HG03442 (cell line): ENCODE data around the gene HECTD4.

Experiments
- ATAC-seq: cut with Tn5 transposase; IDR thresholded peaks from one replicate; pipeline ENCODE4 v1.9.1; 2021; ENCODE audit warnings: mild to moderate bottlenecking, moderate library complexity; ENCODE audit not compliant: unreplicated experiment

Gene HECTD4

GRCh38 chr12:112217647-112218046 lies 164.6 kb downstream of the HECTD4 start:
- ATAC-seq = no peak

GRCh38 chr12:112216223-112216622 lies 166.0 kb downstream of the HECTD4 start:
- ATAC-seq = no peak

GRCh38 chr12:112214064-112214463 lies 168.2 kb downstream of the HECTD4 start:
- no peak for ATAC-seq

GRCh38 chr12:112208301-112208910 lies 173.8 kb downstream of the HECTD4 start:
- no peak for ATAC-seq

- ATAC-seq = no peak
Observed at GRCh38 chr12:112207397-112207924, 174.8 kb downstream of the HECTD4 start.

- no peak for ATAC-seq
Observed at GRCh38 chr12:112206944-112207343, 175.3 kb downstream of the HECTD4 start.

GRCh38 chr12:112199136-112199535 lies 183.1 kb downstream of the HECTD4 start:
- no peak for ATAC-seq

- no peak for ATAC-seq
Observed at GRCh38 chr12:112198120-112198733, 184.0 kb downstream of the HECTD4 start.

GRCh38 chr12:112196196-112196875 lies 185.9 kb downstream of the HECTD4 start:
- no peak for ATAC-seq

- ATAC-seq = no peak
Observed at GRCh38 chr12:112194601-112195247, 187.5 kb downstream of the HECTD4 start.

- no peak for ATAC-seq
Observed at GRCh38 chr12:112192475-112192874, 189.8 kb downstream of the HECTD4 start.

- no peak for ATAC-seq
Observed at GRCh38 chr12:112191840-112192321, 190.3 kb downstream of the HECTD4 start.

- ATAC-seq = no peak
Observed at GRCh38 chr12:112191201-112191600, 191.0 kb downstream of the HECTD4 start.

- ATAC-seq = no peak
Observed at GRCh38 chr12:112190231-112191025, 191.8 kb downstream of the HECTD4 start.

- ATAC-seq = no peak
Observed at GRCh38 chr12:112188130-112188830, 194.0 kb downstream of the HECTD4 start.

GRCh38 chr12:112185093-112185923 lies 196.9 kb downstream of the HECTD4 start:
- ATAC-seq = no peak

- no peak for ATAC-seq
Observed at GRCh38 chr12:112184056-112184887, 198.0 kb downstream of the HECTD4 start.
